ENCODE data around the gene PRKAR1B. TPM values are rescaled to one million over a fixed set of nuclear protein-coding genes. Genes with fewer than 3 reads are reported as not detected.

PRKAR1B gene
- total RNA-seq, 1 experiment from 2014 or later, result 62.0 TPM

DNA sequence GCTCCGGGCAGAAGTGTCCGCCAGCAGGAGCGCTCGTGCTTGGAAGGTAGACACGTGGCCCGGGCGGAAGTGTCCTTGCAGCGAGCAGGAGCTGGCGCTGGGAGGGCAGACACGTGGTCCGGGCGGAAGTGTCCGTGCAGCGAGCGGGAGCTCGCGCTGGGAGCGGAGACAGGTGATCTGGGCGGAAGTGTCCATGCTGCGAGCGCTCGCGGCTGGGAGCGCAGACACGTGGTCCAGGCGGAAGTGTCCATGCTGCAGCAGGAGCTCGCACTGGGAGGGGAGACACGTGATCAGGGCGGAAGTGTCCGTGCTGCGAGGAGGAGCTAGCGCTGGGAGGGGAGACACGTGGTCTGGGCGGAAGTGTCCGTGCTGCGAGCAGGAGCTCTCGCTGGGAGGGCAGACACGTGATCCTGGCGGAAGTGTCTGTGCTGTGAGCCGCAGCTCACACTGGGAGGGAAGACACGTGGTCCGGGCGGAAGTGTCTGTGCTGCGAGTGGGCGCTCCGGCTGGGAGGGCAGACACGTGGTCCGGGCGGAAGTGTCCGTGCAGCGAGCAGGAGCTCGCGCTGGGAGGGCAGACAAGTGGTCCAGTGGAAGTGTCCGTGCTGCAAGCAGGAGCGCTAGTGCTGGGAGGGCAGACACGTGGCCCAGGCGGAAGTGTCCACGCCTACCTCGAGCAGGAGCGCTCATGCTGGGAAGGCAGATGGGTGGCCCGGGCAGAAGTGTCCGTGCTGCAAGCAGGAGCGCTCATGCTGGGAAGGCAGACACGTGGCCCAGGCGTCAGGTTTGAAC, 41.1 kb upstream of the PRKAR1B start:
- Histone ChIP-seq H3K9me3 (ENCODE audit: control insufficient read depth, insufficient read depth, low read depth, low read length) (no peaks in the 10 kb centered on the region), H3K27me3 (ENCODE audit: control insufficient read depth, insufficient read depth, low read length) (no peaks in the 10 kb centered on the region), H3K36me3 (ENCODE audit: control insufficient read depth, insufficient read depth, low read length) (peaks cover 14% of the 10 kb centered on the region), H3K4me1 (ENCODE audit: control insufficient read depth, insufficient read depth, low read length) (0 out of 2 replicates have a peak, but pooled peaks cover 3% of the 10 kb centered on the region), H3K4me3 (ENCODE audit: low read depth in 2 of 2, low read length in 2 of 2) (peak overlapping the region in 1 of 2 experiments; percentile 15; a peak in 1 of 4 replicates), H3K27ac (ENCODE audit: low read length) (no peak overlapping the region)
- BruUV-seq (replicated peaks), result no TSS peak
- ATAC-seq (no peak), DNase-seq (ENCODE audit: low read depth, low spot score) (no peak)
- TF ChIP-seq POLR2AphosphoS5 (IDR thresholded peaks at IDR 0.05; ENCODE audit: low read depth, low read length) (no peak), TCF7L2 (IDR thresholded peaks at IDR 0.05; ENCODE audit: low read depth, low read length) (no peak), SIN3A (IDR thresholded peaks at IDR 0.05; ENCODE audit: borderline replicate concordance, insufficient read depth, low read depth, low read length) (no peak)
- TF ChIP-seq, protein P1, sequence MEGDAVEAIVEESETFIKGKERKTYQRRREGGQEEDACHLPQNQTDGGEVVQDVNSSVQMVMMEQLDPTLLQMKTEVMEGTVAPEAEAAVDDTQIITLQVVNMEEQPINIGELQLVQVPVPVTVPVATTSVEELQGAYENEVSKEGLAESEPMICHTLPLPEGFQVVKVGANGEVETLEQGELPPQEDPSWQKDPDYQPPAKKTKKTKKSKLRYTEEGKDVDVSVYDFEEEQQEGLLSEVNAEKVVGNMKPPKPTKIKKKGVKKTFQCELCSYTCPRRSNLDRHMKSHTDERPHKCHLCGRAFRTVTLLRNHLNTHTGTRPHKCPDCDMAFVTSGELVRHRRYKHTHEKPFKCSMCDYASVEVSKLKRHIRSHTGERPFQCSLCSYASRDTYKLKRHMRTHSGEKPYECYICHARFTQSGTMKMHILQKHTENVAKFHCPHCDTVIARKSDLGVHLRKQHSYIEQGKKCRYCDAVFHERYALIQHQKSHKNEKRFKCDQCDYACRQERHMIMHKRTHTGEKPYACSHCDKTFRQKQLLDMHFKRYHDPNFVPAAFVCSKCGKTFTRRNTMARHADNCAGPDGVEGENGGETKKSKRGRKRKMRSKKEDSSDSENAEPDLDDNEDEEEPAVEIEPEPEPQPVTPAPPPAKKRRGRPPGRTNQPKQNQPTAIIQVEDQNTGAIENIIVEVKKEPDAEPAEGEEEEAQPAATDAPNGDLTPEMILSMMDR (IDR thresholded peaks at IDR 0.05), result no peak
- TF ChIP-seq, protein P2, sequence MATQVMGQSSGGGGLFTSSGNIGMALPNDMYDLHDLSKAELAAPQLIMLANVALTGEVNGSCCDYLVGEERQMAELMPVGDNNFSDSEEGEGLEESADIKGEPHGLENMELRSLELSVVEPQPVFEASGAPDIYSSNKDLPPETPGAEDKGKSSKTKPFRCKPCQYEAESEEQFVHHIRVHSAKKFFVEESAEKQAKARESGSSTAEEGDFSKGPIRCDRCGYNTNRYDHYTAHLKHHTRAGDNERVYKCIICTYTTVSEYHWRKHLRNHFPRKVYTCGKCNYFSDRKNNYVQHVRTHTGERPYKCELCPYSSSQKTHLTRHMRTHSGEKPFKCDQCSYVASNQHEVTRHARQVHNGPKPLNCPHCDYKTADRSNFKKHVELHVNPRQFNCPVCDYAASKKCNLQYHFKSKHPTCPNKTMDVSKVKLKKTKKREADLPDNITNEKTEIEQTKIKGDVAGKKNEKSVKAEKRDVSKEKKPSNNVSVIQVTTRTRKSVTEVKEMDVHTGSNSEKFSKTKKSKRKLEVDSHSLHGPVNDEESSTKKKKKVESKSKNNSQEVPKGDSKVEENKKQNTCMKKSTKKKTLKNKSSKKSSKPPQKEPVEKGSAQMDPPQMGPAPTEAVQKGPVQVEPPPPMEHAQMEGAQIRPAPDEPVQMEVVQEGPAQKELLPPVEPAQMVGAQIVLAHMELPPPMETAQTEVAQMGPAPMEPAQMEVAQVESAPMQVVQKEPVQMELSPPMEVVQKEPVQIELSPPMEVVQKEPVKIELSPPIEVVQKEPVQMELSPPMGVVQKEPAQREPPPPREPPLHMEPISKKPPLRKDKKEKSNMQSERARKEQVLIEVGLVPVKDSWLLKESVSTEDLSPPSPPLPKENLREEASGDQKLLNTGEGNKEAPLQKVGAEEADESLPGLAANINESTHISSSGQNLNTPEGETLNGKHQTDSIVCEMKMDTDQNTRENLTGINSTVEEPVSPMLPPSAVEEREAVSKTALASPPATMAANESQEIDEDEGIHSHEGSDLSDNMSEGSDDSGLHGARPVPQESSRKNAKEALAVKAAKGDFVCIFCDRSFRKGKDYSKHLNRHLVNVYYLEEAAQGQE (IDR thresholded peaks at IDR 0.05; ENCODE audit: insufficient read depth in 1 of 2, low read depth in 2 of 2, low read length in 1 of 2), result no peak
- ChIA-PET CTCF (interaction anchor here (0.6 kb wide), 1 partner anchor 40 kb away, joined by 8 read pairs; no protein-coding TSS in a partner anchor), POLR2A (interaction anchor here (0.7 kb wide), 2 partner anchors 26 to 249 kb away, joined by 3 to 8 read pairs; no protein-coding TSS in a partner anchor)
- in situ Hi-C loops (cut with HindIII; ENCODE audit: low pct_unique_long_range_greater_than_20kb, low sequenced_read_pairs) (no loop called here), intact Hi-C loops (cut with micrococcal nuclease; ENCODE audit: unreplicated experiment) (no loop called here)

DNA sequence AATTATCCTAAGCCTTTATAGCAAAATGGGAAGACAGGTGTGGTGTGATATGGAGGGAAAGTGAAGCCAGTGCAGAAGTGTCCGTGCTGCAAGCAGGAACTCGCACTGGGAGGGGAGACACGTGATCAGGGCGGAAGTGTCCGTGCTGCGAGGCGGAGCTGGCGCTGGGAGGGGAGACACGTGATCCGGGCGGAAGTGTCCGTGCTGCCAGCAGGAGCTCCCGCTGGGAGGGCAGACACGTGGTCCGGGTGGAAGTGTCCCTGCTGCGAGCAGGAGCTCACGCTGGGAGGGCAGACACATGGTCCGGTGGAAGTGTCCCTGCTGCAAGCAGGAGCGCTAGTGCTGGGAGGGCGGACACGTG, 40.5 kb upstream of the PRKAR1B start:
- no peak for ATAC-seq
- in situ Hi-C loops (cut with HindIII; ENCODE audit: low pct_unique_long_range_greater_than_20kb, low sequenced_read_pairs), result no loop called here
- POLR2A ChIA-PET, result interaction anchor here (0.7 kb wide), 1 partner anchor 248 kb away, joined by 3 read pairs; no protein-coding TSS in a partner anchor
- no peaks in the 10 kb centered on the region for H3K27me3 ChIP-seq (ENCODE audit: control insufficient read depth, insufficient read depth, low read length)
- CTCF ChIA-PET, result no interaction called here
- H3K4me3 ChIP-seq (ENCODE audit: low read depth in 2 of 2, low read length in 2 of 2), result peak overlapping the region in 1 of 2 experiments; percentile 15; a peak in 1 of 4 replicates
- H3K36me3 ChIP-seq (ENCODE audit: control insufficient read depth, insufficient read depth, low read length), result peaks cover 14% of the 10 kb centered on the region
- BruUV-seq (replicated peaks), result no TSS peak
- TF ChIP-seq SIN3A (IDR thresholded peaks at IDR 0.05; ENCODE audit: borderline replicate concordance, insufficient read depth, low read depth, low read length), result no peak
- TF ChIP-seq POLR2AphosphoS5 (IDR thresholded peaks at IDR 0.05; ENCODE audit: low read depth, low read length), result no peak
- TF ChIP-seq, protein P1 (IDR thresholded peaks at IDR 0.05), result no peak
- intact Hi-C loops (cut with micrococcal nuclease; ENCODE audit: unreplicated experiment), result no loop called here
- 0 out of 2 replicates have a peak, but pooled peaks cover 3% of the 10 kb centered on the region for H3K4me1 ChIP-seq (ENCODE audit: control insufficient read depth, insufficient read depth, low read length)
- DNase-seq (ENCODE audit: low read depth, low spot score), result no peak
- H3K27ac ChIP-seq (ENCODE audit: low read length), result no peak overlapping the region
- no peaks in the 10 kb centered on the region for H3K9me3 ChIP-seq (ENCODE audit: control insufficient read depth, insufficient read depth, low read depth, low read length)
